MM.1S (cell line): Measurements from ENCODE around the gene ENDOV.

Experiments
- CTCF ChIP-seq: fragments of 300-600 bp; sonication (generic); IDR thresholded peaks from 2 replicates; pipeline ENCODE4 v1.5.1; 2016; ENCODE audit warnings: antibody characterized with exemption, low read length, mixed read lengths
- EZH2 ChIP-seq: fragments of 300-600 bp; sonication (generic); optimal IDR thresholded peaks from 2 replicates; pipeline ENCODE3; 2017; ENCODE audit warnings: low read depth, mild to moderate bottlenecking, antibody characterized with exemption, low read length, mixed read lengths
- EZH2phosphoT487 ChIP-seq: fragments of 300-600 bp; sonication (generic); IDR thresholded peaks from 2 replicates; pipeline ENCODE4 v1.6.1; 2018; ENCODE audit warnings: antibody characterized with exemption, low read length

- TF ChIP-seq CTCF, result no peak
- no peak for TF ChIP-seq EZH2
- no peak for TF ChIP-seq EZH2phosphoT487
Measured at GRCh38 chr17:80416940-80417293, 1.9 kb downstream of the ENDOV start.
